Right atrium auricular region (tissue), 2 donors: ENCODE results near the gene ZMAT5. TPM values are rescaled to one million over a fixed set of nuclear protein-coding genes. Genes with fewer than 3 reads are reported as not detected.

Experiments used
- DNase-seq: peaks from one replicate; pipeline ENCODE4 v3.0.0-alpha.2; 2019; ENCODE audit warnings: low spot score
- H3K27ac ChIP-seq, 2 donors: fragments of 200-600 bp; sonication (generic); 1 replicate in 1 of 2; 2 replicates in 1 of 2; pipeline ENCODE4 v1.5.1; 2016 to 2019
- H3K27me3 ChIP-seq, 2 donors: fragments of 200-600 bp; sonication (generic); one replicate each; pipeline versions ENCODE4 v1.5.1 to v1.6.0; 2017 to 2019
- H3K36me3 ChIP-seq: fragments of 200-600 bp; sonication (generic); one replicate; pipeline ENCODE4 v1.5.1; 2016
- H3K4me1 ChIP-seq, 2 donors: fragments of 200-600 bp; sonication (generic); one replicate each; pipeline versions ENCODE4 v1.5.1 to v1.6.0; 2017 to 2019
- H3K4me3 ChIP-seq, 2 donors: fragments of 200-600 bp; sonication (generic); 1 replicate in 1 of 2; 2 replicates in 1 of 2; pipeline ENCODE4 v1.5.1; 2017 to 2019; ENCODE audit warnings: mild to moderate bottlenecking in 1 of 2, moderate library complexity in 1 of 2
- H3K9me3 ChIP-seq, 2 donors: fragments of 200-600 bp; sonication (generic); one replicate each; pipeline ENCODE4 v1.5.1; 2019
- total RNA-seq, 2 donors: library from RNA; depleted of rRNA; stranded (reverse); fragments of >200 nt; gene quantifications; one replicate each; pipeline ENCODE4 v1.1.0, GENCODE V29; 2016
- TF ChIP-seq, protein P1 (sequence below), 2 donors: fragments of 200-600 bp; sonication (generic); IDR thresholded peaks; one replicate each; pipeline ENCODE4 v1.5.1; 2019; ENCODE audit warnings: antibody characterized with exemption in 2 of 2

Gene ZMAT5
- total RNA-seq, 2 donors from 2014 or later: 17.0 to 22.9 TPM

- TF ChIP-seq, protein P1, sequence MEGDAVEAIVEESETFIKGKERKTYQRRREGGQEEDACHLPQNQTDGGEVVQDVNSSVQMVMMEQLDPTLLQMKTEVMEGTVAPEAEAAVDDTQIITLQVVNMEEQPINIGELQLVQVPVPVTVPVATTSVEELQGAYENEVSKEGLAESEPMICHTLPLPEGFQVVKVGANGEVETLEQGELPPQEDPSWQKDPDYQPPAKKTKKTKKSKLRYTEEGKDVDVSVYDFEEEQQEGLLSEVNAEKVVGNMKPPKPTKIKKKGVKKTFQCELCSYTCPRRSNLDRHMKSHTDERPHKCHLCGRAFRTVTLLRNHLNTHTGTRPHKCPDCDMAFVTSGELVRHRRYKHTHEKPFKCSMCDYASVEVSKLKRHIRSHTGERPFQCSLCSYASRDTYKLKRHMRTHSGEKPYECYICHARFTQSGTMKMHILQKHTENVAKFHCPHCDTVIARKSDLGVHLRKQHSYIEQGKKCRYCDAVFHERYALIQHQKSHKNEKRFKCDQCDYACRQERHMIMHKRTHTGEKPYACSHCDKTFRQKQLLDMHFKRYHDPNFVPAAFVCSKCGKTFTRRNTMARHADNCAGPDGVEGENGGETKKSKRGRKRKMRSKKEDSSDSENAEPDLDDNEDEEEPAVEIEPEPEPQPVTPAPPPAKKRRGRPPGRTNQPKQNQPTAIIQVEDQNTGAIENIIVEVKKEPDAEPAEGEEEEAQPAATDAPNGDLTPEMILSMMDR (IDR thresholded peaks at IDR 0.05): no peak
- Histone ChIP-seq H3K27ac (no peak overlapping the region), H3K27me3 (no peaks in the 10 kb centered on the region), H3K9me3 (no peaks in the 10 kb centered on the region), H3K36me3 (peaks cover 62% of the 10 kb centered on the region), H3K4me1 (peaks cover 0 to 24% of the 10 kb centered on the region in 2 donors), H3K4me3 (no peak overlapping the region)
- no peak for DNase-seq
Observed at GRCh38 chr22:29813126-29813525, 46.3 kb upstream of the ZMAT5 start.

- TF ChIP-seq, protein P1 (IDR thresholded peaks at IDR 0.05): no peak
- H3K27me3 ChIP-seq: no peaks in the 10 kb centered on the region
- H3K4me1 ChIP-seq: peaks cover 0 to 11% of the 10 kb centered on the region in 2 donors
- H3K27ac ChIP-seq: no peak overlapping the region
- no peaks in the 10 kb centered on the region for H3K9me3 ChIP-seq
- DNase-seq: no peak
- peaks cover 75% of the 10 kb centered on the region for H3K36me3 ChIP-seq
- H3K4me3 ChIP-seq: no peak overlapping the region
Observed at GRCh38 chr22:29811377-29811776, 44.6 kb upstream of the ZMAT5 start.

DNA sequence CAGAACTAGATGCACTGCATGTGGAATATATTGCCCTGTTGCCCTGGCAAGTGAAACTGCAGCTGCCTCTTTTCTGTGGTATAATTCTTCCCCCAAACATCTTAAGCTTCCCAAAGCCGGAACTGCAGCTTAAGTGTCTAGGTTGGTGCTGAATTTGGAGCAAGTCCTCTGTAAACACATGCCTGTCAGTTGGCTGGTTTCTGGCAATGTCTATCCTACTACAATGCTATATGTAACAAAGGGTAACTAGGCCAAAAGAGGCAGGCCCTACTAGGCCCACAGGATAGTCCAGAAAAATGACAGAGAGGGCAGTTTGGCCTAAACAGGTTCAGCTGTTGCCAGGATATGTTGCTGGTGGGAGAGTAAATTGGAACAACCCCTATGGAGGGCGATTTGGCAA lies 43.4 kb upstream of the ZMAT5 start:
- Histone ChIP-seq H3K27ac (no peak overlapping the region), H3K27me3 (no peaks in the 10 kb centered on the region)

DNA sequence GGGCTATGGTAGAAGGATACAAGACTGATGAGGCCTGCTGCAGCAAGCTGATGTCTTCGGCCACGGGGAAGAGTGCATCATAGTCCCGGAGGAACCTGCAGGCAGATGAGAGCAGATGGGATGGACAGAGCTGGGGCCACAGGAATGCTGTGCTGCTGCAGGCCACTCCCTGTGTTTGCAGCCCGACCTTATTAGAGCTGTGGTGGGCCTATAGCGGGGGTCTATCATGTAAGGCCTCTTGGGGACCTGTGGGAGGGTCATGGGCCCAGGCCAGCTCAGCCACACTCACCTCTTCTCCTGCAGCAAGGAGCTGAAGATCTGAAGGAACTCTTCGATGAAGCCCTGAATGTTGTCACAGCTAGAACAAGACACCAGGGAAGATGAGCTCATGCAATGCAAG lies 39.4 kb upstream of the ZMAT5 start:
- H3K9me3 ChIP-seq: no peaks in the 10 kb centered on the region
- no peak overlapping the region for H3K27ac ChIP-seq
- no peak for DNase-seq
- TF ChIP-seq, protein P1 (IDR thresholded peaks at IDR 0.05): no peak
- H3K4me1 ChIP-seq: peaks cover 0 to 10% of the 10 kb centered on the region in 2 donors
- peaks cover 82% of the 10 kb centered on the region for H3K36me3 ChIP-seq
- H3K4me3 ChIP-seq: no peak overlapping the region
- no peaks in the 10 kb centered on the region for H3K27me3 ChIP-seq

More for the DNA sequence above, 43.4 kb upstream of the ZMAT5 start:
- no peak for DNase-seq
- no peaks in the 10 kb centered on the region for H3K4me1 ChIP-seq
- TF ChIP-seq, protein P1 (IDR thresholded peaks at IDR 0.05): no peak
- H3K36me3 ChIP-seq: peaks cover 85% of the 10 kb centered on the region
- H3K4me3 ChIP-seq: no peak overlapping the region
- H3K9me3 ChIP-seq: no peaks in the 10 kb centered on the region

- TF ChIP-seq, protein P1 (IDR thresholded peaks at IDR 0.05): no peak
- no peaks in the 10 kb centered on the region for H3K27me3 ChIP-seq
- H3K9me3 ChIP-seq: no peaks in the 10 kb centered on the region
- peaks cover 0 to 22% of the 10 kb centered on the region in 2 donors for H3K4me1 ChIP-seq
- H3K27ac ChIP-seq: no peak overlapping the region
- H3K4me3 ChIP-seq: no peak overlapping the region
- DNase-seq: no peak
- peaks cover 84% of the 10 kb centered on the region for H3K36me3 ChIP-seq
Observed at GRCh38 chr22:29804985-29805384, 38.2 kb upstream of the ZMAT5 start.

GRCh38 chr22:29803190-29803589 lies 36.4 kb upstream of the ZMAT5 start:
- H3K4me1 ChIP-seq: peaks cover 0 to 40% of the 10 kb centered on the region in 2 donors
- DNase-seq: no peak
- no peak overlapping the region for H3K4me3 ChIP-seq
- H3K36me3 ChIP-seq: peaks cover 89% of the 10 kb centered on the region
- no peaks in the 10 kb centered on the region for H3K9me3 ChIP-seq
- no peak overlapping the region for H3K27ac ChIP-seq
- TF ChIP-seq, protein P1 (IDR thresholded peaks at IDR 0.05): no peak
- H3K27me3 ChIP-seq: no peaks in the 10 kb centered on the region
